GM20431 (cell line): Measurements from ENCODE around the gene ZC3H18.

Source experiments
- in situ Hi-C: fragments of 300-500 bp; cut with MseI, MboI; formaldehyde crosslinking; loops from one replicate; pipeline ENCODE4 v1.15.0; 2020; ENCODE audit warnings: low sequenced_read_pairs; ENCODE audit not compliant: unreplicated experiment

The ZC3H18 gene

DNA sequence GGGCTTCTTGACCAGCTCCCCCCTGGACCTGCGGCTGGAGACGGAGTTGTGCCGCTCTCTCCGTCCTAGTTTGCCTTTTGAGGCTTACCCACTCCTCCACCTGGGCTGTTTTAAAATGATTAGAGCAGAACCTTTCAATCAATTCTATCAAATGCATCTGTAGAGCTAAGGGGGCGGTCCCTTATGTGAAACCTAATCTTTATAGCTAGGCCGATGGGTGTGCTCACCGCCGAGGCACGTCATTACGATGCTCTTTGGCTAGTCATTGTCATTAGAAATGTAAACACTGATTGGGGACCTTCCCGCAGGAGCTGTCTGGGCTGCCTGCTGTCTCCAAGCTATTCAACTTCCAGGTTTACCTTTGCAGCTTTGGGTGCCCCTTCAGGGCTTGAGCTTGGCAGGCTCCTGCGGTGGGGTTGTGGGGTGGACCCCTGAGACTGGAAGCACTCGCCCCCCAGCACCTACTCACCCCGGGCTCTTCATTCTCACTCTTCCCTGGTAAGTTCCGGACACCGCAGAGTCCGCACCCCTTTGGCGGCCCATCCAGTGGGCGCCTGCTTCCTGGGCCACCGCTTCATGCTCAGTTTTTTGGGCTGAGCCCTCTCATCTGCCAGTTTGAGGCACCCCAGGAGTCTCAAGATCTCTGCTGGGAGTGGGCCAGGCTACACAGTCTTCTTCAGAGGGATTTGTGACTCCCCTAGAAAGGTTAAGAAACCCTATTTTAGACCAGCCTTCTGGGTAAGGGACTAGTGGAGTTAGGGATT, 47.2 kb downstream of the ZC3H18 start:
- in situ Hi-C loops = no loop called here

DNA sequence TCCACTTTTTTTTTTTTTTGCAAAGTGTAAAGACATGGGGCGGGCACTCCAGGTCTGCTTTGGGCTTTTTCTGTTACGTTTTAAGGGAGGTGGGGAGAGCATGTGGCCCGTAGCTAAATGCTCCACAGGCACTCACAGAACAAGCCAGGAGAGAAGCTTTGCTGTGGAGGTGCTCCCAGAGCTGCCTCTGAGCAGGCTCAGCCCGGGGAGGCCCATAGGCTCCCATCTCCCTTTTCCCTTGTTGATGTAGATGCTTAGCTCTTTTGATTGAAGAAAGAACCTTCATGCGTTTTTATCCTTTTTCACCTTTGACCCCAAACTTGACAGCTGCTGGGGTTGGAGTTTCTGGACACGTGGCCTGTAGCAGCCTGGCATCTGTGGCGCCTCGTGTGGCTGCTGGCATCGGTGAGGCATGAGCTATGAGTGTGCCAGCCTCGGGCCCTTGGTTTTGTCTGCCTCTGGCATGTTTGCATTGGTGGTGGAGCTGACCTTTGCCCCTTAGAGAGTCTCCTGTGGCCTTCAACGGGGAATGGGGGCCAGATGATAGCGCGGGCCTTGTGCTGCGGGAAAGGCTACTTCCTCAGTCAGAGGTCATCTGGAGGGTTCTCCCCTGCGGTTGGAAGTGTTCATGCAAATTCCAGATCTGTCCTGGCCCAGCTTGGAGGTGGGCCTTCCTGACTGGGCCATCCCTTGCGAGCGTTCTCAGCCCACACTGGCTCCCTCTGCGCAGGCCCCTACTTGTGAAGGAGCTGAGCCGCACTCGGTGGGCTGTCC, 48.2 kb downstream of the ZC3H18 start:
- in situ Hi-C loops = no loop called here

- in situ Hi-C loops = no loop called here
These were observed 48.9 kb downstream of the ZC3H18 start for GRCh38 chr16:88618956-88619667.

DNA sequence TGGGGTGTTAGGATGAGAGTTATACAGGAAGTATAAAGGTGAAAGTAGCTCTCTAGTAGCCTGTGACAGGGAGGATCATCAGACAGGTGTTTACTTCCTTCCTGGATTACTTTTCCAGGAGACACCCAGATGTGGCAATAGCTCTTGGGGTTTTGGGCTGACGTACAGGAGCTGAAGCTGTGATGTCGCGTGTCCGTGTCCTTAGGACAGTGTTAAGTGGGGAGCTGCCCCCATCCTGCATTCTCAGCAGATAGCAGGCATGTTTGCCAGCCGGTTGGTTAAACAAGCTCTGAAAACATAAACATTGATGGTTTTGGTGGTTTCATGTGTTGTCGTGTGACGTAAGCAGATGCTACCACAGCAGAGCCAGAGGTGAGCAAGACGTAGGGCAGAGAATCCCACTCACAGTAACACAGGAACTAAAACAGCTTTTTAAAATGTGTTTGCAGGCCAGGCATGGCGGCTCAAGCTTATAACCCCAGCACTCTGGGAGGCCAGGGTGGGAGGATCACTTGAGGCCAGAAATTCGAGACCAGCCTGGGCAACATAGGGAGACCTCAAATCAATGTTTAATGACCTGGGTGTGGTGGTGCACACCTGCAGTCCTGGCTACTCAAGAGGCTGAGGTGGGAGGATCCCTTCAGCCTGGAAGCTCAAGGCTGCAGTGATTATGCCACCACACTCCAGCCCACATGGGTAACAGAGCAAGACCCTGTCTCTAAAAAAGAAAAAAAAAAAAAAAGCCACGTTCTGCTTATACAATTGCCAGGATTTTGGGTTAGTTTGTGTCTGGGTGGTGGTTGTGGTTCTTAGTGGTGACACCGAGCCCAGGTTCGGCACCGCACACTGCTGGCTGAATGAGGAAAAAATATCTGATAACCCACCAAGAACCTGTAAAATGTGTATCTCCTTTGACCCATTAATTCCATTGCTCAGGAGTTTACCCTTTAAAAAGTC, 49.9 kb downstream of the ZC3H18 start:
- in situ Hi-C loops = no loop called here

- in situ Hi-C loops = no loop called here
These were observed 51.9 kb downstream of the ZC3H18 start for GRCh38 chr16:88622125-88622524.

DNA sequence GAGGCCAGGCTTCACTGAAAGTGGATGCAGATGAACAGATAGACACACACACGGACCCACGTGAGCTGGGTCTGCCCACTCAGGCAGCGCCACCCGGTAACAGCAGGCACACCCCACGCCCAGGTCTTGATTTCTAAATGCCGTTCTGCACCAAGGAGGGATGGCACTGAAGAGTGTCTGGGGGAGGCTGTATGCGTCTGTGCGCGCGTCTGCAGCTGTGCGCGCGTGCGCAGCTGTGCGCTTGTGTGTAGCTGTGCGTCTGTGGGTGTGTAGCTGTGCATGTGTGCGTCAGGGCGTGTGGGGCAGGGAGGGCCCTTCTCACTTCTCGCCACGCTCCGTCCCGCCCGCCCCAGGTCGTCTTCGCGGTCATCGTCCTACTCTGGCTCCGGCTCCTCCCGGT, 52.7 kb downstream of the ZC3H18 start:
- in situ Hi-C loops = no loop called here

GRCh38 chr16:88623858-88624257, 53.7 kb downstream of the ZC3H18 start:
- in situ Hi-C loops = no loop called here

GRCh38 chr16:88624481-88624880, 54.3 kb downstream of the ZC3H18 start:
- in situ Hi-C loops = no loop called here

- in situ Hi-C loops = no loop called here
These were observed 54.9 kb downstream of the ZC3H18 start for GRCh38 chr16:88624977-88625576.

GRCh38 chr16:88626646-88627045, 56.4 kb downstream of the ZC3H18 start:
- in situ Hi-C loops = no loop called here

DNA sequence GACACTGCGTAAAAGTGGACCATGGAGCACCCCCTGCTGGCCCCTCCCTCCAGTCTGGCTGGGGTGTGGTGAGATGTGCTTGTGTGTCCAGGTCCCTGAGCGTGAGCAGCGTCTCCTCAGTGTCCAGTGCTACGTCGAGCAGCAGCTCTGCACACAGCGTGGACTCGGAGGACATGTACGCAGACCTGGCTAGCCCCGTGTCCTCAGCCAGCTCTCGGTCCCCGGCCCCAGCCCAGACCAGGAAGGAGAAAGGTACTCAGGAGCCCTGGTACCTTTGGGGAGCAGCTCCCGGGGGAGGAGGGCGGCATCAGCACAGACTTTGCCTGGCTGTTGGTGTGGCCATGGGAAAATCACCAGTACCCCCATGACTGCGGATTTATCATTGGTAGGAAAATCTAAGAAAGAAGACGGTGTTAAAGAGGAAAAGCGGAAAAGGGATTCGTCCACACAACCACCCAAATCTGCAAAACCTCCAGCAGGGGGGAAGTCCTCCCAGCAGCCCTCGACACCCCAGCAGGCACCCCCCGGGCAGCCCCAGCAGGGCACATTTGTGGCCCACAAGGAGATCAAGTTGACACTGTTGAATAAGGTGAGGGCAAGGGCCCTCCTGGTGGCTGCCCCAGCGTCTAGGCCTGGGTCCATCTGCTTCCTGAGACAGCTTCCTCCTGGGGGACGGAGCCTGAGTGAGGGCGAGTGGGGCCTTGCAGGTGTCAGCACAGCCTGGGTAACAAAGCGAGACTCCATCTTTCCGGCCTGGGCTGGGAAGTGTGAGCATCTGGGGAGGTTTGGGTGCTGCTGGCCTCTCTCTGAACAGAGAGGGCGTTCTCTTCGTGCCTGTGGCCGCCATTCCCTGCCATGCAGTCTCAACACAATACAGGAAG, 57.6 kb downstream of the ZC3H18 start:
- in situ Hi-C loops = no loop called here

DNA sequence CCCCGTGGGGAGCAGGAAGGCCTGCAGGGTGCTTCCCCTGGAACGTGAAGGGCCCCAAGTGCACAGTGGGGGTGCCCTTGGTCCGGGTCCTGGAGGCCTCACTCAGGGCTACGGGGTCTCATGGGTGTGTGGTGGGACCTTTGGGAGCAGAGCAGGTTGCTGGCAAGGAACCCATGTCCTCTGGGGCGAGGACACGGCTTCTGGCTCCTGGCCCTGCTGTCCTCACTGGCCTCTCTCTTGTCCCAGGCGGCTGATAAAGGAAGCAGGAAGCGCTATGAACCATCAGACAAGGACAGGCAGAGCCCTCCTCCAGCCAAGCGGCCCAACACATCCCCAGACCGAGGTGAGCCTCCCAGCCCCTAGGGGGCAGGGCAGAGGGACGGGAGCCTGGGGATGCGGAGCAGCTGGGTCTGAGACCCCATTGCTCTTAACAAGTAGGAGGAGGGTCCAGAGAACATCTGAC, 58.3 kb downstream of the ZC3H18 start:
- in situ Hi-C loops = no loop called here

GRCh38 chr16:88629835-88630234, 59.6 kb downstream of the ZC3H18 start:
- in situ Hi-C loops = no loop called here

DNA sequence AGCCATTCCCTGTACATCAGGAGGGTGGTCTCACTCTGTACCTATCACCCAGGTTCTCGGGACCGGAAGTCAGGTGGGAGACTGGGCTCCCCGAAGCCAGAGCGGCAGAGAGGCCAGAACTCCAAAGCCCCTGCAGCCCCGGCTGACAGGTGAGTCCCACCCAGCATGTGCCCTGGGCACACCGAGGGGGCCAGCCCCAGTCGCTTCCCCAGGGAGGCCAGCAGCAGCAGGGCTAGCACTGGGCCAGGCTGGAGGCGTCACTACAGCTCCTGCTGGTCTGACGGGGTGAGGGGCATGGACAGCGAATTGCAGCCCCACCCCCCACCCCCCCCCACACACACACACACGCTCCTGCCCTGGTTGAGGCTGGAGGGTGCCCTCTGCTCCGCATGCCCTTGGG, 60.2 kb downstream of the ZC3H18 start:
- in situ Hi-C loops = no loop called here

DNA sequence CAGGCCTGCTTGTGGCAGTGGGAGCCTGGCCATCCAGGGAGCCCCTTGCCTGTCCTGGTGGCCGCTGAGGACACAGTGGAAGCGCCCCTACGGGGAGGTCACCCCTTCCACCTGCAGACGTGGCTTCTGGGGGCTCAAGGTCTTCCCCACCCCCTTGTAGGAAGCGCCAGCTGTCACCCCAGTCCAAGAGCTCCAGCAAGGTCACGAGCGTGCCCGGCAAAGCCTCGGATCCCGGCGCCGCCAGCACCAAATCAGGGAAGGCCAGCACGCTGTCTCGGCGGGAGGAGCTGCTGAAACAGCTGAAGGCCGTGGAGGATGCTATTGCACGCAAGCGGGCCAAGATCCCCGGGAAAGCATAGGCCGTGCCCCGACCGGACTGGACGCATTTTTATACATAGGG, 60.7 kb downstream of the ZC3H18 start:
- in situ Hi-C loops = no loop called here

- in situ Hi-C loops = no loop called here
These were observed 61.2 kb downstream of the ZC3H18 start for GRCh38 chr16:88631384-88631783.

DNA sequence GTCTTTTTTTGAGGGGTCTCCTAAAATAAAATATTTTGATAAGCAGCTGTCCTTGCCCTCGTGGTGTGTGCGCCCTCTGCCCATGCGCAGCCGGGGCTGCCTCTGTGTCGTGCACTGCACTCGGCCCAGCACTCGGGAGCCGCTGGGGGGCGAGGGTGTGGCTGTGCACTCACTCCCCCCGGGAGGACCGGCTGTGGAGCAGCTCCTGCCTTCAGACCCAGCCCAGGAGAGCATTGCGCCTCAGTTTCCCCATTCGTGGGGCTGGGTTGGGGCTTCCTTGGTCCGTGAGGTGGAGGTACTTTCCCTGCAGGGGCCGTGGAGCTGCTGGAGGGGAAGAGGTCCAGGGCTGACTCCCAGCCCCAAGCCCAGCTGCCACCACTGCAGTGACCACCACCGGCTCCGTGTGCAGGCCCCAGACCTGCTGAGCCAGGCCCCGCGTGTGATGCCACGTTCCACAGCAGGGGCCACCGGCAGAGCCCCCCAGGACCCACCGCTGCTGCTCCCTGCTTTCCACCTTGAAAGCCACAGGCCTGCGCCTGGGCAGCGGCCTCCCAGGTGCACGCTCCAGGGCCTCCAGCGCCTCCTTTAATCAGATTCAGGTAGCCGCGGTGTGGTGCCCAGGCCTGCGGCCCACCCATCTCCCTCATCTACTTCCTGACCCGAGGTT, 61.9 kb downstream of the ZC3H18 start:
- in situ Hi-C loops = no loop called here

GRCh38 chr16:88632587-88632930, 62.4 kb downstream of the ZC3H18 start:
- in situ Hi-C loops = no loop called here
